Lung (tissue), 12 donors: ENCODE data around the gene WDR1. TPM values are rescaled to one million over a fixed set of nuclear protein-coding genes. Genes with fewer than 3 reads are reported as not detected.
A peak's percentile ranks its signal among the peaks of the same experiment; 100 is the strongest.

Source experiments
- ATAC-seq: fragments of 200-7000 bp; cut with Tn5 transposase; one replicate; pipeline ENCODE4 v1.9.1; 2020; ENCODE audit warnings: moderate number of reproducible peaks; ENCODE audit not compliant: insufficient read depth, low FRiP score
- DNase-seq, 3 donors: peaks; one replicate each; pipeline ENCODE4 v3.0.0-alpha.2; 2013 to 2017
- H3K27ac ChIP-seq, 2 donors: one replicate each; pipeline ENCODE4 v1.5.1; 2013; ENCODE audit warnings: mild to moderate bottlenecking in 2 of 2, moderate library complexity in 2 of 2, control low read depth in 1 of 2, inconsistent platforms in 1 of 2, low read depth in 1 of 2, low read length in 1 of 2
- H3K27me3 ChIP-seq, 3 donors: one replicate each; pipeline ENCODE4 v1.5.1; 2013; ENCODE audit warnings: low read length in 2 of 3; ENCODE audit not compliant: control insufficient read depth in 3 of 3, insufficient read depth in 3 of 3
- H3K36me3 ChIP-seq, 4 donors: one replicate each; pipeline ENCODE4 v1.5.1; 2013; ENCODE audit warnings: low read length in 4 of 4, mild to moderate bottlenecking in 1 of 4, moderate library complexity in 1 of 4; ENCODE audit not compliant: control insufficient read depth in 4 of 4, insufficient read depth in 4 of 4
- H3K4me1 ChIP-seq, 5 donors: one replicate each; pipeline ENCODE4 v1.5.1; 2013; ENCODE audit warnings: low read length in 5 of 5, mild to moderate bottlenecking in 2 of 5, moderate library complexity in 1 of 5; ENCODE audit not compliant: control insufficient read depth in 5 of 5, insufficient read depth in 5 of 5
- H3K4me3 ChIP-seq: one replicate; pipeline ENCODE4 v1.5.1; 2013; ENCODE audit warnings: mild to moderate bottlenecking, control low read depth, moderate library complexity
- H3K9ac ChIP-seq, 2 donors: one replicate each; pipeline ENCODE4 v1.5.1; 2013; ENCODE audit warnings: low read length in 2 of 2, control low read depth in 1 of 2; ENCODE audit not compliant: insufficient read depth in 1 of 2
- H3K9me3 ChIP-seq, 4 donors: one replicate each; pipeline ENCODE4 v1.5.1; 2013; ENCODE audit warnings: low read length in 3 of 4, mild to moderate bottlenecking in 1 of 4, moderate library complexity in 1 of 4; ENCODE audit not compliant: control insufficient read depth in 4 of 4, insufficient read depth in 3 of 4
- CTCF ChIP-seq: IDR thresholded peaks from 2 replicates; pipeline ENCODE4 v1.5.1; 2012; ENCODE audit warnings: mild to moderate bottlenecking; ENCODE audit errors: control extremely low read depth, extremely low read depth
- WGBS, 2 donors: extraction: QIAGEN DNeasy Blood & Tissue Kit; methylation state at CpG; one replicate each; pipeline ENCODE4 v1.1.7; 2013; 5-methylcytosine and 5-hydroxymethylcytosine counted together
- polyA plus RNA-seq, 2 donors: library from polyadenylated mRNA; stranded (reverse); fragments of 200-250 nt; gene quantifications; one replicate each; pipeline ENCODE4 v1.2.1, GENCODE V29; 2013
- total RNA-seq, 2 donors: library from RNA; depleted of rRNA in 1 of 2; stranded (reverse); fragments of >200 nt in 1 of 2; gene quantifications; one replicate each; pipeline ENCODE4 v1.2.1, GENCODE V29; 2014 to 2021
- donor health status: control.
- donor health status: control.
- donor health status: Bipolar disorder and iron deficiency.
- donor health status: healthy.
- donor health status: DM: yes; HTN: yes; CAD: no.

WDR1 gene
- total and polyA plus RNA-seq, 4 donors = 72.0 to 325 (median 205) TPM

GRCh38 chr4:10084651-10085358 lies 31.8 kb downstream of the WDR1 start:
- Histone ChIP-seq H3K4me3 (no peak overlapping the region), H3K36me3 (peaks cover 29 to 91% (median 53%) of the 10 kb centered on the region in 4 donors), H3K9ac (no peak overlapping the region), H3K27me3 (no peaks in the 10 kb centered on the region), H3K27ac (no peak overlapping the region), H3K9me3 (no peaks in the 10 kb centered on the region), H3K4me1 (peaks cover 0 to 4% (median 0%) of the 10 kb centered on the region in 5 donors)
- no peak for DNase-seq
- 93% methylated on average over 21 of the region's 21 CpGs for WGBS, 2 donors
- no peak for TF ChIP-seq CTCF
- ATAC-seq = no peak

GRCh38 chr4:10083861-10084641 lies 32.5 kb downstream of the WDR1 start:
- H3K27me3 ChIP-seq = no peaks in the 10 kb centered on the region
- ATAC-seq (no peak), DNase-seq (peak in 1 of 3 donors; percentile 7)
- TF ChIP-seq CTCF = no peak
- WGBS, 2 donors = 82 to 84% methylated on average over 23 of the region's 23 CpGs
- H3K4me3 ChIP-seq = no peak overlapping the region
- no peaks in the 10 kb centered on the region for H3K9me3 ChIP-seq
- H3K36me3 ChIP-seq = peaks cover 25 to 95% (median 53%) of the 10 kb centered on the region in 4 donors
- no peak overlapping the region for H3K9ac ChIP-seq
- peaks cover 0 to 3% (median 0%) of the 10 kb centered on the region in 5 donors for H3K4me1 ChIP-seq
- no peak overlapping the region for H3K27ac ChIP-seq

- Histone ChIP-seq H3K27me3 (no peaks in the 10 kb centered on the region), H3K27ac (no peak overlapping the region), H3K9ac (no peak overlapping the region), H3K4me3 (no peak overlapping the region), H3K36me3 (peaks cover 23 to 95% (median 52%) of the 10 kb centered on the region in 4 donors), H3K9me3 (no peaks in the 10 kb centered on the region), H3K4me1 (peaks cover 0 to 3% (median 0%) of the 10 kb centered on the region in 5 donors)
- DNase-seq (peak in 1 of 3 donors; percentile 6), ATAC-seq (no peak)
- TF ChIP-seq CTCF = no peak
- 93 to 94% methylated on average over 12 of the region's 12 CpGs for WGBS, 2 donors
These were observed 33.2 kb downstream of the WDR1 start for GRCh38 chr4:10083331-10083771.
